Measurements from ENCODE around the gene KLF12. TPM values are rescaled to one million over a fixed set of nuclear protein-coding genes. Genes with fewer than 3 reads are reported as not detected.

Gene KLF12
- total and polyA plus RNA-seq, 2 donors (not counting 3 experiments of a cell fraction or from before 2014, with no cell fraction given), result 16.0 to 25.9 TPM

GRCh38 chr13:74171641-74172040 lies 37.4 kb upstream of the KLF12 start:
- Histone ChIP-seq H3K9me1 (replicated peaks; ENCODE audit: control insufficient read depth, extremely low read depth, insufficient read depth, low read length) (no peaks in the 10 kb centered on the region), H3K4me2 (ENCODE audit: insufficient read depth, low read length) (no peak overlapping the region), H3K4me3 (replicated peaks in 1 of 3; ENCODE audit: insufficient read depth in 1 of 3, low read depth in 1 of 3, low read length in 3 of 3) (no peak overlapping the region), H3K27ac (ENCODE audit: insufficient read depth, low read depth, low read length) (no peak overlapping the region), H3K36me3 (ENCODE audit: control insufficient read depth in 2 of 2, extremely low read depth in 1 of 2, insufficient read depth in 2 of 2, low read length in 2 of 2) (no peaks in the 10 kb centered on the region), H3K9ac (replicated peaks; ENCODE audit: extremely low read depth, insufficient read depth, low read length) (no peak overlapping the region), H3K79me2 (ENCODE audit: control insufficient read depth, insufficient read depth, low read length) (no peaks in the 10 kb centered on the region), H3K27me3 (ENCODE audit: control insufficient read depth in 2 of 2, insufficient read depth in 2 of 2, low read length in 2 of 2) (no peaks in the 10 kb centered on the region), H4K20me1 (replicated peaks; ENCODE audit: control insufficient read depth, extremely low read depth, insufficient read depth, low read length) (no peaks in the 10 kb centered on the region), H3K4me1 (ENCODE audit: control insufficient read depth, extremely low read depth, insufficient read depth, low read length) (no peaks in the 10 kb centered on the region), H3K9me3 (replicated peaks; ENCODE audit: control insufficient read depth, insufficient read depth, low read length) (no peaks in the 10 kb centered on the region), H2AFZ (ENCODE audit: low read depth, low read length) (no peak overlapping the region)
- dilution Hi-C loops (cut with MboI; ENCODE audit: extremely low pct_ligation_motif_present, low sequenced_read_pairs), result no loop called here
- CTCF ChIA-PET, result no interaction called here
- no peak for DNase-seq (ENCODE audit: low read depth, low spot score)
- TF ChIP-seq POLR2A (IDR thresholded peaks at IDR 0.05; ENCODE audit: low read depth, low read length) (no peak), MAX (IDR thresholded peaks at IDR 0.05; ENCODE audit: insufficient read depth, insufficient read length) (no peak), CTCF (IDR thresholded peaks at IDR 0.05; ENCODE audit: extremely low read depth in 1 of 2, insufficient read depth in 1 of 2, low read depth in 1 of 2, low read length in 2 of 2) (no peak), MYC (IDR thresholded peaks at IDR 0.05; ENCODE audit: low read depth, low read length) (no peak), JUN (IDR thresholded peaks at IDR 0.05; ENCODE audit: borderline replicate concordance, insufficient read depth, insufficient read length, low read depth) (no peak), GATA2 (IDR thresholded peaks at IDR 0.05; ENCODE audit: insufficient read depth, insufficient read length, low read depth, low read length) (no peak), POLR2AphosphoS5 (IDR thresholded peaks at IDR 0.05; ENCODE audit: insufficient read depth, low read depth, low read length) (no peak), FOS (IDR thresholded peaks at IDR 0.05; ENCODE audit: borderline replicate concordance, insufficient read depth, low read length) (no peak), EZH2 (IDR thresholded peaks at IDR 0.05; ENCODE audit: borderline replicate concordance, low read depth, low read length, severe bottlenecking) (no peak)
- no TSS peak for BruUV-seq (replicated peaks)
- POLR2A ChIA-PET, result no interaction called here
- no peak for FAIRE-seq
- intact Hi-C loops (cut with micrococcal nuclease), result no loop called here

Data from endothelial cell of umbilical vein (primary cell).